Liver (tissue), 9 donors: ENCODE measurements around the gene USP30. TPM values are rescaled to one million over a fixed set of nuclear protein-coding genes. Genes with fewer than 3 reads are reported as not detected.
A peak's percentile ranks its signal among the peaks of the same experiment; 100 is the strongest.

Experiments used
- DNase-seq: peaks from one replicate; pipeline ENCODE4 v3.0.0-alpha.2; 2017; ENCODE audit warnings: low spot score
- H3K27ac ChIP-seq, 2 donors: one replicate each; pipeline ENCODE4 v1.7.0; 2013; ENCODE audit warnings: inconsistent platforms in 2 of 2, low read length in 2 of 2, control low read depth in 1 of 2, low read depth in 1 of 2, mild to moderate bottlenecking in 1 of 2
- H3K27me3 ChIP-seq, 4 donors: one replicate each; pipeline versions ENCODE4 v1.6.1 to v1.7.0; 2013; ENCODE audit warnings: low read length in 3 of 4, inconsistent platforms in 1 of 4, mild to moderate bottlenecking in 1 of 4, moderate library complexity in 1 of 4; ENCODE audit not compliant: control insufficient read depth in 4 of 4, insufficient read depth in 4 of 4
- H3K36me3 ChIP-seq, 4 donors: one replicate each; pipeline versions ENCODE4 v1.6.1 to v1.7.0; 2013; ENCODE audit warnings: low read length in 3 of 4, mild to moderate bottlenecking in 3 of 4, low read depth in 1 of 4, moderate library complexity in 1 of 4; ENCODE audit not compliant: control insufficient read depth in 4 of 4, insufficient read depth in 3 of 4
- H3K4me1 ChIP-seq, 4 donors: one replicate each; pipeline versions ENCODE4 v1.6.1 to v1.7.0; 2013; ENCODE audit warnings: low read length in 3 of 4, mild to moderate bottlenecking in 3 of 4, moderate library complexity in 1 of 4; ENCODE audit not compliant: control insufficient read depth in 4 of 4, insufficient read depth in 4 of 4
- H3K4me3 ChIP-seq, 3 donors: one replicate each; pipeline versions ENCODE4 v1.6.1 to v1.7.0; 2013; ENCODE audit warnings: low read length in 3 of 3, control low read depth in 1 of 3, low read depth in 1 of 3, mild to moderate bottlenecking in 1 of 3
- H3K9ac ChIP-seq, 2 donors: one replicate each; pipeline ENCODE4 v1.7.0; 2013; ENCODE audit warnings: low read length in 2 of 2, mild to moderate bottlenecking in 2 of 2, moderate library complexity in 2 of 2, control low read depth in 1 of 2, low read depth in 1 of 2
- H3K9me3 ChIP-seq, 4 donors: one replicate each; pipeline versions ENCODE4 v1.6.1 to v1.7.0; 2013; ENCODE audit warnings: low read length in 3 of 4; ENCODE audit not compliant: control insufficient read depth in 4 of 4
- ATF3 ChIP-seq: IDR thresholded peaks from 2 replicates; pipeline ENCODE4 v1.6.1; 2016; ENCODE audit warnings: antibody characterized with exemption
- CTCF ChIP-seq: fragments of 150-350 bp; IDR thresholded peaks from 2 replicates; pipeline ENCODE4 v1.5.1; 2017; ENCODE audit warnings: improper control_type of control experiment, low read depth, low read length; ENCODE audit not compliant: missing input control
- EGR1 ChIP-seq, 2 donors: IDR thresholded peaks; 2 replicates each; pipeline ENCODE4 v1.6.1; 2016 to 2018; ENCODE audit warnings: antibody characterized with exemption in 2 of 2, low read depth in 2 of 2
- FOXA1 ChIP-seq: IDR thresholded peaks from 2 replicates; pipeline ENCODE4 v1.6.1; 2016; ENCODE audit warnings: antibody characterized with exemption
- FOXA2 ChIP-seq: IDR thresholded peaks from 2 replicates; pipeline ENCODE4 v1.6.1; 2016; ENCODE audit warnings: antibody characterized with exemption
- GABPA ChIP-seq, 2 donors: IDR thresholded peaks in 1 of 2; conservative IDR thresholded peaks in 1 of 2; 2 replicates each; pipeline ENCODE4 v1.6.1; 2016; ENCODE audit warnings: antibody characterized with exemption in 2 of 2, mild to moderate bottlenecking in 1 of 2, moderate library complexity in 1 of 2
- HNF4A ChIP-seq, 2 donors: conservative IDR thresholded peaks; 2 replicates each; pipeline ENCODE4 v1.6.1; 2016; ENCODE audit warnings: antibody characterized with exemption in 2 of 2, mild to moderate bottlenecking in 2 of 2
- HNF4G ChIP-seq: IDR thresholded peaks from 2 replicates; pipeline ENCODE4 v1.6.1; 2016; ENCODE audit warnings: antibody characterized with exemption
- JUND ChIP-seq, 2 donors: IDR thresholded peaks; 2 replicates each; pipeline ENCODE4 v1.6.1; 2016; ENCODE audit warnings: antibody characterized with exemption in 2 of 2
- MAX ChIP-seq: IDR thresholded peaks from 2 replicates; pipeline ENCODE4 v1.6.1; 2016; ENCODE audit warnings: antibody characterized with exemption
- NR2F2 ChIP-seq: IDR thresholded peaks from 2 replicates; pipeline ENCODE4 v1.6.1; 2016; ENCODE audit warnings: antibody characterized with exemption
- RAD21 ChIP-seq, 2 donors: IDR thresholded peaks; 2 replicates each; pipeline ENCODE4 v1.6.1; 2016; ENCODE audit warnings: antibody characterized with exemption in 2 of 2, mild to moderate bottlenecking in 2 of 2
- REST ChIP-seq: IDR thresholded peaks from 2 replicates; pipeline ENCODE4 v1.6.1; 2016; ENCODE audit warnings: antibody characterized with exemption, mild to moderate bottlenecking
- RXRA ChIP-seq, 2 donors: IDR thresholded peaks; 2 replicates each; pipeline ENCODE4 v1.6.1; 2017 to 2018; ENCODE audit warnings: antibody characterized with exemption in 2 of 2, mild to moderate bottlenecking in 1 of 2
- SP1 ChIP-seq: IDR thresholded peaks from 2 replicates; pipeline ENCODE4 v1.6.1; 2018; ENCODE audit warnings: antibody characterized with exemption, mild to moderate bottlenecking
- TAF1 ChIP-seq: conservative IDR thresholded peaks from 2 replicates; pipeline ENCODE4 v1.6.1; 2016; ENCODE audit warnings: antibody characterized with exemption, mild to moderate bottlenecking
- YY1 ChIP-seq: IDR thresholded peaks from 2 replicates; pipeline ENCODE4 v1.6.1; 2016; ENCODE audit warnings: antibody characterized with exemption, mild to moderate bottlenecking
- ZBTB33 ChIP-seq: IDR thresholded peaks from 2 replicates; pipeline ENCODE4 v1.6.1; 2016; ENCODE audit warnings: antibody characterized with exemption
- WGBS: extraction: QIAGEN DNeasy Blood & Tissue Kit; methylation state at CpG from one replicate; pipeline ENCODE4 v1.1.7; 2013; 5-methylcytosine and 5-hydroxymethylcytosine counted together
- polyA plus RNA-seq, 2 donors: library from polyadenylated mRNA; stranded (reverse) in 1 of 2; unstranded in 1 of 2; fragments of 200-250 nt in 1 of 2; fragments of >200 nt in 1 of 2; fragmentation: Nextera tagmentation in 1 of 2; extraction: Ambion mirVana in 1 of 2; gene quantifications; one replicate each; pipeline versions ENCODE4 v1.2.1 to v1.2.3, GENCODE V29; 2013 to 2015
- total RNA-seq, 2 donors: library from RNA; depleted of rRNA; stranded (reverse); fragments of >200 nt; gene quantifications; one replicate each; pipeline ENCODE4 v1.2.3, GENCODE V29; 2014
- donor health status: healthy.
- donor health status: healthy.
- donor health status: healthy.
- donor health status: healthy.
- donor health status: healthy.

USP30 gene
- total and polyA plus RNA-seq, 4 donors: 6.4 to 12.1 (median 9.4) TPM

- H3K9me3 ChIP-seq: no peaks in the 10 kb centered on the region
- no peak for TF ChIP-seq RAD21 (IDR thresholded peaks at IDR 0.05)
- no peak for TF ChIP-seq ATF3
- no peak for TF ChIP-seq TAF1
- no peak for TF ChIP-seq FOXA1
- no peak for TF ChIP-seq ZBTB33
- no peak for TF ChIP-seq FOXA2
- TF ChIP-seq JUND (IDR thresholded peaks at IDR 0.05): no peak
- no peak for TF ChIP-seq YY1
- TF ChIP-seq MAX: no peak
- no peak for TF ChIP-seq GABPA (IDR thresholded peaks at IDR 0.05 in 1 of 2, conservative IDR thresholded peaks at IDR 0.05 in 1 of 2)
- no peak for TF ChIP-seq HNF4A (conservative IDR thresholded peaks at IDR 0.05)
- TF ChIP-seq SP1: no peak
- TF ChIP-seq HNF4G: no peak
- no peak for TF ChIP-seq EGR1 (IDR thresholded peaks at IDR 0.05; ENCODE audit: low read depth in 2 of 2)
- no peak for TF ChIP-seq REST
- no peak for TF ChIP-seq RXRA (IDR thresholded peaks at IDR 0.05)
- no peak for TF ChIP-seq NR2F2
- no peak for TF ChIP-seq CTCF
- WGBS: 53% methylated on average over 12 of the region's 12 CpGs
- H3K4me3 ChIP-seq: peak overlapping the region in 1 of 3 donors; percentile 18
- H3K4me1 ChIP-seq: peaks cover 17 to 80% (median 72%) of the 10 kb centered on the region in 4 donors
- H3K9ac ChIP-seq: peak overlapping the region in 1 of 2 donors; percentile 9
- H3K27ac ChIP-seq: peak overlapping the region; percentile 78 to 85
- no peaks in the 10 kb centered on the region for H3K36me3 ChIP-seq
- no peak for DNase-seq
- H3K27me3 ChIP-seq: no peaks in the 10 kb centered on the region
Measured at GRCh38 chr12:109116611-109116949, 64.2 kb downstream of the USP30 start.

GRCh38 chr12:109120095-109120494, 67.7 kb downstream of the USP30 start:
- no peak overlapping the region for H3K9ac ChIP-seq
- H3K9me3 ChIP-seq: no peaks in the 10 kb centered on the region
- DNase-seq: no peak
- H3K27ac ChIP-seq: no peak overlapping the region
- no peak for TF ChIP-seq MAX
- TF ChIP-seq EGR1 (IDR thresholded peaks at IDR 0.05; ENCODE audit: low read depth in 2 of 2): no peak
- no peak for TF ChIP-seq ATF3
- no peaks in the 10 kb centered on the region for H3K27me3 ChIP-seq
- WGBS: 76% methylated on average over 2 of the region's 2 CpGs
- H3K36me3 ChIP-seq: no peaks in the 10 kb centered on the region
- peaks cover 14 to 59% (median 51%) of the 10 kb centered on the region in 4 donors for H3K4me1 ChIP-seq
- no peak overlapping the region for H3K4me3 ChIP-seq
